Measurements from ENCODE around the gene TVP23C. TPM values are rescaled to one million over a fixed set of nuclear protein-coding genes. Genes with fewer than 3 reads are reported as not detected.

TVP23C gene
- total and polyA plus RNA-seq, 2 experiments from 2014 or later, result 10.4 to 31.7 TPM

GRCh38 chr17:15453246-15453645 lies 110.0 kb downstream of the TVP23C start:
- H3K36me3 Mint-ChIP-seq (ENCODE audit: low read depth), result peaks cover 19% of the 10 kb centered on the region
- no peaks in the 10 kb centered on the region for H3K4me1 Mint-ChIP-seq
- Histone ChIP-seq H3F3A (replicated peaks; ENCODE audit: low read depth) (no peaks in the 10 kb centered on the region), H2AFZ (no peak overlapping the region), H3K9me2 (ENCODE audit: insufficient read depth) (no peaks in the 10 kb centered on the region), H4K20me1 (replicated peaks; ENCODE audit: insufficient read depth) (no peaks in the 10 kb centered on the region), H3K27ac (ENCODE audit: low read depth) (no peak overlapping the region), H3K4me3 (no peak overlapping the region), H3K4me1 (ENCODE audit: insufficient read depth) (no peaks in the 10 kb centered on the region), H3K4me2 (no peak overlapping the region), H3K79me2 (replicated peaks; ENCODE audit: insufficient read depth) (no peaks in the 10 kb centered on the region), H3K36me3 (ENCODE audit: insufficient read depth) (no peaks in the 10 kb centered on the region), H3K27me3 (ENCODE audit: insufficient read depth) (no peaks in the 10 kb centered on the region)
- peaks cover 8% of the 10 kb centered on the region; the same call in 2 of the 3 replicates for H3K9me3 Mint-ChIP-seq
- no peak overlapping the region for H3K4me3 Mint-ChIP-seq
- TF ChIP-seq ETS1 (IDR thresholded peaks at IDR 0.05) (no peak), JUNB (IDR thresholded peaks at IDR 0.05; ENCODE audit: unreplicated experiment) (no peak), STAT1 (IDR thresholded peaks at IDR 0.05; ENCODE audit: unreplicated experiment) (no peak), ZNF462 (CRISPR knock-in tag; IDR thresholded peaks at IDR 0.05) (no peak), EZH2 (IDR thresholded peaks at IDR 0.05; ENCODE audit: low read depth, unreplicated experiment) (no peak), NANOG (IDR thresholded peaks at IDR 0.05; ENCODE audit: borderline replicate concordance) (no peak), ZNF114 (CRISPR knock-in tag; IDR thresholded peaks at IDR 0.05) (no peak), EZH2phosphoT487 (IDR thresholded peaks at IDR 0.05; ENCODE audit: unreplicated experiment) (no peak), POLR2AphosphoS5 (IDR thresholded peaks at IDR 0.05; ENCODE audit: low read depth) (no peak), CTCF (conservative IDR thresholded peaks at IDR 0.05; ENCODE audit: low read depth in 2 of 2) (no peak), CREB1 (CRISPR knock-in tag; IDR thresholded peaks at IDR 0.05; ENCODE audit: low read depth) (no peak), REST (IDR thresholded peaks at IDR 0.05; ENCODE audit: unreplicated experiment) (no peak), ZNF331 (CRISPR knock-in tag; IDR thresholded peaks at IDR 0.05; ENCODE audit: low read depth) (no peak)
- ATAC-seq (no peak), DNase-seq (ENCODE audit: low spot score) (no peak)
- no peaks in the 10 kb centered on the region for H3K27me3 Mint-ChIP-seq (ENCODE audit: insufficient read depth, low read depth, poor library complexity)
- H3K27ac Mint-ChIP-seq, result no peak overlapping the region
